ENCODE results near the gene ZNF256.
A peak's percentile ranks its signal among the peaks of the same experiment; 100 is the strongest.

ZNF256 gene

GRCh38 chr19:57947419-57948134, at the start of gene ZNF256 (continued):
- TF ChIP-seq ZBTB44 (tag by site-specific recombination; IDR thresholded peaks at IDR 0.05) (no peak), ZNF513 (tag by site-specific recombination; IDR thresholded peaks at IDR 0.05) (no peak), ZEB2 (tag by site-specific recombination; IDR thresholded peaks at IDR 0.05) (0 out of 2 replicates have a peak, but pooled peaks have one; percentile 27), ZNF202 (tag by site-specific recombination; IDR thresholded peaks at IDR 0.05; ENCODE audit: borderline replicate concordance) (no peak), ZNF280D (tag by site-specific recombination; IDR thresholded peaks at IDR 0.05) (0 out of 2 replicates have a peak, but pooled peaks have one; percentile 13), CTCF (tag by site-specific recombination; IDR thresholded peaks at IDR 0.05) (peak; percentile 87), ZNF843 (tag by site-specific recombination; IDR thresholded peaks at IDR 0.05) (peak; percentile 8; the same call in 1 of the 2 replicates), ZSCAN23 (tag by site-specific recombination; IDR thresholded peaks at IDR 0.05) (no peak), HOXC10 (CRISPR knock-in tag; IDR thresholded peaks at IDR 0.05) (peak; percentile 95; the same call in 1 of the 2 replicates), ZNF560 (tag by site-specific recombination; IDR thresholded peaks at IDR 0.05; ENCODE audit: borderline replicate concordance) (no peak), ZNF133 (tag by site-specific recombination; IDR thresholded peaks at IDR 0.05) (no peak), ZNF341 (tag by site-specific recombination; IDR thresholded peaks at IDR 0.05; ENCODE audit: low read depth) (peak; percentile 75), PRDM2 (tag by site-specific recombination; IDR thresholded peaks at IDR 0.05; ENCODE audit: borderline replicate concordance) (no peak), ZNF76 (tag by site-specific recombination; IDR thresholded peaks at IDR 0.05; ENCODE audit: borderline replicate concordance, low read depth) (peak; percentile 95), GLIS1 (tag by site-specific recombination; IDR thresholded peaks at IDR 0.05) (peak; percentile 60; the same call in 1 of the 2 replicates), ZNF10 (tag by site-specific recombination; IDR thresholded peaks at IDR 0.05) (no peak), ZNF398 (tag by site-specific recombination; IDR thresholded peaks at IDR 0.05) (no peak), ZNF449 (tag by site-specific recombination; IDR thresholded peaks at IDR 0.05) (no peak)

All from HEK293 (cell line).